HepG2 (cell line): ENCODE results near the gene RAB24. TPM values are rescaled to one million over a fixed set of nuclear protein-coding genes. Genes with fewer than 3 reads are reported as not detected.

ENCODE experiments used
- ATAC-seq: fragments of 200-7000 bp; cut with Tn5 transposase; 3 replicates; pipeline ENCODE4 v1.9.1; 2020; ENCODE audit warnings: mild to moderate bottlenecking, moderate library complexity
- BruUV-seq: library from RNA; stranded (reverse); fragments of 400-500 nt; replicated peaks from 2 replicates; lab custom pipeline; 2021; lab: Mats Ljungman, UMichigan
- CTCF ChIA-PET: fragments of 300-600 bp; formaldehyde crosslinking; extraction: SDS; loops from one replicate; lab custom pipeline; 2021; ENCODE audit warnings: low total read pairs, inconsistent platforms, low intra/inter-chr PET ratio; lab: Yijun Ruan, JAX
- POLR2A ChIA-PET: fragments of 350-600 bp; sonication (Branson Sonifier 250); formaldehyde crosslinking; loops from one replicate; lab custom pipeline; 2020; ENCODE audit warnings: antibody characterized with exemption, inconsistent platforms; lab: Yijun Ruan, JAX
- DNase-seq: peaks from one replicate; pipeline ENCODE4 v3.0.0-alpha.2; 2015; ENCODE audit warnings: low spot score
- FAIRE-seq: peaks from 3 replicates; lab custom pipeline; 2011; peaks lifted over from hg19 to GRCh38; lab: Jason Lieb, UNC
- H2AFZ ChIP-seq: one replicate; pipeline ENCODE4 v1.6.1; 2011; ENCODE audit warnings: low read length, inconsistent platforms
- H3K27ac ChIP-seq: fragments of 300-600 bp; 3 replicates; pipeline ENCODE4 v1.8.0; 2011; ENCODE audit warnings: mixed run types, mild to moderate bottlenecking, mixed read lengths, low read length, inconsistent platforms; ENCODE audit not compliant: insufficient read depth; ENCODE audit errors: extremely low read length
- H3K27me3 ChIP-seq, 2 experiments: fragments of 200-600 bp in 1 of 2; 2 replicates in 1 of 2; 3 replicates in 1 of 2; pipeline versions ENCODE4 v1.6.0 to v1.8.0; 2011; ENCODE audit warnings: low read length in 2 of 2, mild to moderate bottlenecking in 2 of 2, moderate library complexity in 2 of 2, inconsistent platforms in 1 of 2; ENCODE audit not compliant: insufficient read depth in 2 of 2, control insufficient read depth in 1 of 2
- H3K36me3 ChIP-seq, 2 experiments: fragments of 200-600 bp in 1 of 2; replicated peaks in 1 of 2; 2 replicates in 1 of 2; 3 replicates in 1 of 2; pipeline versions ENCODE4 v1.5.1 to v1.8.0; 2011; ENCODE audit warnings: low read length in 2 of 2, inconsistent platforms in 1 of 2; ENCODE audit not compliant: insufficient read depth in 2 of 2, control insufficient read depth in 1 of 2
- H3K4me1 ChIP-seq: 2 replicates; pipeline ENCODE4 v1.5.1; 2012; ENCODE audit warnings: low read length, inconsistent platforms; ENCODE audit not compliant: insufficient read depth
- H3K4me2 ChIP-seq: 2 replicates; pipeline ENCODE4 v1.6.0; 2011; ENCODE audit warnings: low read depth, low read length, inconsistent platforms
- H3K4me3 ChIP-seq, 3 experiments: fragments of 200-600 bp in 1 of 3; sonication (generic), shearing (Covaris generic) in 1 of 3; replicated peaks in 1 of 3; 2 replicates each; pipeline ENCODE4 v1.5.1; 2011 to 2016; ENCODE audit warnings: low read length in 3 of 3, inconsistent platforms in 2 of 3, low read depth in 2 of 3, mild to moderate bottlenecking in 2 of 3, control low read depth in 1 of 3, mixed read lengths in 1 of 3; ENCODE audit not compliant: insufficient read depth in 1 of 3
- H3K79me2 ChIP-seq: one replicate; pipeline ENCODE4 v1.6.1; 2011; ENCODE audit warnings: low read length, inconsistent platforms; ENCODE audit not compliant: insufficient read depth
- H3K9ac ChIP-seq: 2 replicates; pipeline ENCODE4 v1.6.0; 2011; ENCODE audit warnings: mild to moderate bottlenecking, low read depth, low read length, inconsistent platforms; ENCODE audit not compliant: insufficient read depth
- H3K9me3 ChIP-seq: 2 replicates; pipeline ENCODE4 v1.5.1; 2012; ENCODE audit warnings: mild to moderate bottlenecking, low read length
- H4K20me1 ChIP-seq: 2 replicates; pipeline ENCODE4 v1.6.0; 2011; ENCODE audit warnings: inconsistent platforms, mild to moderate bottlenecking, low read length, moderate library complexity; ENCODE audit not compliant: insufficient read depth
- CREB1 ChIP-seq, 2 experiments: fragments of 450-650 bp in 1 of 2; IDR thresholded peaks; 2 replicates each; pipeline ENCODE4 v1.6.1; 2016 to 2017; ENCODE audit warnings: control low read depth in 1 of 2, mild to moderate bottlenecking in 1 of 2, missing compliant biosample characterization in 1 of 2, missing genetic modification characterization in 1 of 2
- DMAP1 ChIP-seq: IDR thresholded peaks from 2 replicates; pipeline ENCODE4 v1.6.1; 2016
- PHF8 ChIP-seq: sonication (generic); formaldehyde crosslinking; IDR thresholded peaks from 2 replicates; pipeline ENCODE4 v1.5.0; 2020; ENCODE audit warnings: missing genetic modification reagents
- ZNF326 ChIP-seq: sonication (generic); formaldehyde crosslinking; IDR thresholded peaks from 2 replicates; pipeline ENCODE4 v1.4.0; 2020; ENCODE audit warnings: missing genetic modification reagents, borderline replicate concordance
- ZNF558 ChIP-seq: sonication (generic); formaldehyde crosslinking; IDR thresholded peaks from 2 replicates; pipeline ENCODE4 v1.9.0; 2022; ENCODE audit warnings: mild to moderate bottlenecking, missing genetic modification reagents, borderline replicate concordance
- WGBS: methylation state at CpG from one replicate; pipeline ENCODE4 v1.1.6; 2017; ENCODE audit warnings: low lambda C conversion rate; 5-methylcytosine and 5-hydroxymethylcytosine counted together
- in situ Hi-C: cut with HindIII; loops from 2 replicates; pipeline ENCODE4 v1.10.0; 2017; ENCODE audit warnings: low pct_unique_long_range_greater_than_20kb; ENCODE audit not compliant: extremely low pct_ligation_motif_present
- intact Hi-C: fragments of 100-400 bp; cut with micrococcal nuclease; formaldehyde crosslinking; loops from one replicate; pipeline ENCODE4 v1.10.0; 2022; ENCODE audit not compliant: unreplicated experiment
- polyA plus RNA-seq, 8 experiments: library from polyadenylated mRNA; depleted of rRNA in 3 of 8; stranded (reverse) in 7 of 8; unstranded in 1 of 8; fragments of >200 nt; fragmentation: Illumina TruSeq in 4 of 8; extraction: Trizol in 4 of 8; gene quantifications; 2 replicates each; pipeline versions ENCODE4 v1.2.1 to v1.2.3, GENCODE V29; 2011 to 2016; ENCODE audit warnings: low read depth in 4 of 8, missing spikeins in 1 of 8, mixed read lengths in 1 of 8; ENCODE audit not compliant: insufficient read depth in 1 of 8
- total RNA-seq, 5 experiments: library from RNA; depleted of rRNA; stranded (reverse); fragments of >200 nt; fragmentation: Illumina TruSeq; extraction: Trizol; gene quantifications; 2 replicates each; pipeline ENCODE4 v1.2.3, GENCODE V29; 2016; ENCODE audit warnings: low read depth in 1 of 5
- TF ChIP-seq, protein P1 (sequence below): sonication (generic); formaldehyde crosslinking; IDR thresholded peaks from 2 replicates; pipeline ENCODE4 v1.4.0; 2020; ENCODE audit warnings: mild to moderate bottlenecking, missing genetic modification reagents, borderline replicate concordance

RAB24 gene
- total and polyA plus RNA-seq, 2 of the 13 experiments (the other 11 are each of a cell fraction or from before 2014, with no cell fraction given) = 22.9 to 63.7 TPM

DNA sequence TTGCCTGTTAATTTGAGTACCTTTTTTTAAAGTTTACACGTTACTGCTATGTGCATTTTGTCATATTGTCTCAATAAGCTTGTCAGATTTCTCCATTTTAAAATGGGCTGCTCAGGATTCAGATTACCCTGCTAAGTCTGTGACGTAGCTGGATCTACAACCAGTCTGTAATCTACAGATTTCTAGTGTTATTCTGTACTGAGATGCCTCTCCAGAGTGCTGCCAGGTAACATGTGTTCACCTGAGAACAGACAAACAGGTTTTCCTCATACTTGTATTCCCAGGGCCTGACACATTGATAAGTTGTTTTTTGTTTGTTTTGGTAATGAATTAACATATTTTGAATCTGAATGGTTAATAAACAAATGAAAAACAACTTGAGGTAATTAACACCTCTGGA, 15.3 kb downstream of the RAB24 start:
- Histone ChIP-seq H3K27ac (no peak overlapping the region), H3K27me3 (no peaks in the 10 kb centered on the region; a peak in 1 of 5 replicates), H3K79me2 (no peaks in the 10 kb centered on the region), H3K4me3 (no peak overlapping the region), H2AFZ (no peak overlapping the region), H3K36me3 (no peaks in the 10 kb centered on the region), H3K4me2 (no peak overlapping the region), H3K9me3 (no peaks in the 10 kb centered on the region), H4K20me1 (no peaks in the 10 kb centered on the region), H3K9ac (no peak overlapping the region), H3K4me1 (no peaks in the 10 kb centered on the region)
- in situ Hi-C loops = no loop called here
- ChIA-PET POLR2A (no interaction called here), CTCF (no interaction called here)
- WGBS = 3% methylated on average over 2 of the region's 2 CpGs
- ATAC-seq = no peak
- TF ChIP-seq ZNF326 (CRISPR knock-in tag) (no peak), ZNF558 (CRISPR knock-in tag) (no peak), DMAP1 (CRISPR knock-in tag) (no peak), PHF8 (CRISPR knock-in tag) (no peak), CREB1 (IDR thresholded peaks at IDR 0.05) (peak; percentile 34; the same call in 1 of the 2 replicates), CREB1 (CRISPR knock-in tag; IDR thresholded peaks at IDR 0.05) (no peak)
- TF ChIP-seq, protein P1, sequence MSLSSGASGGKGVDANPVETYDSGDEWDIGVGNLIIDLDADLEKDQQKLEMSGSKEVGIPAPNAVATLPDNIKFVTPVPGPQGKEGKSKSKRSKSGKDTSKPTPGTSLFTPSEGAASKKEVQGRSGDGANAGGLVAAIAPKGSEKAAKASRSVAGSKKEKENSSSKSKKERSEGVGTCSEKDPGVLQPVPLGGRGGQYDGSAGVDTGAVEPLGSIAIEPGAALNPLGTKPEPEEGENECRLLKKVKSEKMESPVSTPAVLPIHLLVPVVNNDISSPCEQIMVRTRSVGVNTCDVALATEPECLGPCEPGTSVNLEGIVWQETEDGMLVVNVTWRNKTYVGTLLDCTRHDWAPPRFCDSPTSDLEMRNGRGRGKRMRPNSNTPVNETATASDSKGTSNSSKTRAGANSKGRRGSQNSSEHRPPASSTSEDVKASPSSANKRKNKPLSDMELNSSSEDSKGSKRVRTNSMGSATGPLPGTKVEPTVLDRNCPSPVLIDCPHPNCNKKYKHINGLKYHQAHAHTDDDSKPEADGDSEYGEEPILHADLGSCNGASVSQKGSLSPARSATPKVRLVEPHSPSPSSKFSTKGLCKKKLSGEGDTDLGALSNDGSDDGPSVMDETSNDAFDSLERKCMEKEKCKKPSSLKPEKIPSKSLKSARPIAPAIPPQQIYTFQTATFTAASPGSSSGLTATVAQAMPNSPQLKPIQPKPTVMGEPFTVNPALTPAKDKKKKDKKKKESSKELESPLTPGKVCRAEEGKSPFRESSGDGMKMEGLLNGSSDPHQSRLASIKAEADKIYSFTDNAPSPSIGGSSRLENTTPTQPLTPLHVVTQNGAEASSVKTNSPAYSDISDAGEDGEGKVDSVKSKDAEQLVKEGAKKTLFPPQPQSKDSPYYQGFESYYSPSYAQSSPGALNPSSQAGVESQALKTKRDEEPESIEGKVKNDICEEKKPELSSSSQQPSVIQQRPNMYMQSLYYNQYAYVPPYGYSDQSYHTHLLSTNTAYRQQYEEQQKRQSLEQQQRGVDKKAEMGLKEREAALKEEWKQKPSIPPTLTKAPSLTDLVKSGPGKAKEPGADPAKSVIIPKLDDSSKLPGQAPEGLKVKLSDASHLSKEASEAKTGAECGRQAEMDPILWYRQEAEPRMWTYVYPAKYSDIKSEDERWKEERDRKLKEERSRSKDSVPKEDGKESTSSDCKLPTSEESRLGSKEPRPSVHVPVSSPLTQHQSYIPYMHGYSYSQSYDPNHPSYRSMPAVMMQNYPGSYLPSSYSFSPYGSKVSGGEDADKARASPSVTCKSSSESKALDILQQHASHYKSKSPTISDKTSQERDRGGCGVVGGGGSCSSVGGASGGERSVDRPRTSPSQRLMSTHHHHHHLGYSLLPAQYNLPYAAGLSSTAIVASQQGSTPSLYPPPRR (CRISPR knock-in tag) = no peak
- intact Hi-C loops = no loop called here
- no peak for FAIRE-seq
- DNase-seq = no peak
- BruUV-seq = no TSS peak
